H7 (cell line): ENCODE results near the gene ARSI. TPM values are rescaled to one million over a fixed set of nuclear protein-coding genes. Genes with fewer than 3 reads are reported as not detected.

ENCODE experiments used
- DNase-seq: peaks from one replicate; pipeline ENCODE4 v3.0.0; 2012
- H3K27me3 ChIP-seq: 2 replicates; pipeline ENCODE4 v1.6.0; 2011; ENCODE audit warnings: mild to moderate bottlenecking, low read length; ENCODE audit not compliant: control insufficient read depth, insufficient read depth
- H3K36me3 ChIP-seq: replicated peaks from 2 replicates; pipeline ENCODE4 v1.5.1; 2011; ENCODE audit warnings: low read length; ENCODE audit not compliant: control insufficient read depth, insufficient read depth
- H3K4me3 ChIP-seq: 2 replicates; pipeline ENCODE4 v1.5.1; 2011; ENCODE audit warnings: low read depth, mild to moderate bottlenecking, control low read depth, low read length, moderate library complexity; ENCODE audit not compliant: insufficient read depth
- total RNA-seq: library from RNA; depleted of rRNA; stranded (reverse); fragments of >200 nt; shearing (Covaris generic); gene quantifications from 2 replicates; pipeline ENCODE4 v1.2.3, GENCODE V29; 2014

ARSI gene
- total RNA-seq, 1 experiment from 2014 or later: 3.6 TPM

GRCh38 chr5:150338546-150338945, 35.8 kb upstream of the ARSI start:
- Histone ChIP-seq H3K27me3 (no peaks in the 10 kb centered on the region), H3K36me3 (no peaks in the 10 kb centered on the region), H3K4me3 (no peak overlapping the region)
- DNase-seq: no peak

DNA sequence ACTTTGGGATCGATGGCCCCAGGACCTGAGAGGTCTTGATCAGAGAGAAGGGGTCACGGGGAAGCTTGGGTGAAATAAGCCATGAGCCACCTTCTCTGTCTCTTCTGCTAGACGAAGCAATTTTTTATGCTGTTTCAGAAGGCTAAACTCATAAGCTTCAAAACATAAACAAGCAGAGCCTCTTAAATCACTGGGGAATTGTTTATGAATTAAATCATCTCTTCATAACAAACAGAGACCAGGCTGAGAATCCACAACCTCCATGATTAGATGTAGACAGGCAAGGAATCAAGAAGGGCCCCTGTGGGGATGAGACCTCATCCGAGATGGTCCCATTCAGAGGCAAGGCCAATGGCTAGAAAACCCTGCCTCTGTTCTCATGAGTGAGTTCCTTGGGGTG, 33.1 kb upstream of the ARSI start:
- no peaks in the 10 kb centered on the region for H3K27me3 ChIP-seq
- no peak overlapping the region for H3K4me3 ChIP-seq
- DNase-seq: no peak
- H3K36me3 ChIP-seq: no peaks in the 10 kb centered on the region

DNA sequence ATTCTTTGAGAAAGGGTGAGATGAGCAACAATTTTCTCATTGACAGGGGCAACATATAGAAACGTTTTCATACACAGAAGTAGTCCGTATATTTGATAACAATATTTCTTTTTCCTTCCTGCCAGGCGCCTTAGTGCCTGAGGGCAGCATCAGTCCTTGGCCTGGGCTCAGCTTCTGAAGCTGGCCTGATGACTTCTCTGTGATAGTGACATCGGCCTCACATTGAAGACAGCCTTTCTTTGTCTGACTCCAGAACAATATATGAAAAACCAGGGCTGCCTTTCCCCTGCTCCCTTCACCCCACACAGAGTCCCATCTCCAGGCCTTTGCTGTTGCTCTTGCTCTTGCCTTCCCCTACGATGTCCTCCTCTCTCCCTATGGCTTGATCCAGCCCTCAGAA, 30.7 kb upstream of the ARSI start:
- Histone ChIP-seq H3K4me3 (no peak overlapping the region), H3K36me3 (no peaks in the 10 kb centered on the region), H3K27me3 (no peaks in the 10 kb centered on the region)
- no peak for DNase-seq

- Histone ChIP-seq H3K36me3 (no peaks in the 10 kb centered on the region), H3K4me3 (no peak overlapping the region), H3K27me3 (no peaks in the 10 kb centered on the region)
- no peak for DNase-seq
These were observed 27.5 kb upstream of the ARSI start for GRCh38 chr5:150329881-150330876.

- H3K36me3 ChIP-seq: no peaks in the 10 kb centered on the region
- no peak for DNase-seq
- no peak overlapping the region for H3K4me3 ChIP-seq
- no peaks in the 10 kb centered on the region for H3K27me3 ChIP-seq
These were observed 26.3 kb upstream of the ARSI start for GRCh38 chr5:150329038-150329437.

GRCh38 chr5:150328515-150328914, 25.8 kb upstream of the ARSI start:
- DNase-seq: no peak
- no peak overlapping the region for H3K4me3 ChIP-seq
- no peaks in the 10 kb centered on the region for H3K36me3 ChIP-seq
- no peaks in the 10 kb centered on the region for H3K27me3 ChIP-seq

DNA sequence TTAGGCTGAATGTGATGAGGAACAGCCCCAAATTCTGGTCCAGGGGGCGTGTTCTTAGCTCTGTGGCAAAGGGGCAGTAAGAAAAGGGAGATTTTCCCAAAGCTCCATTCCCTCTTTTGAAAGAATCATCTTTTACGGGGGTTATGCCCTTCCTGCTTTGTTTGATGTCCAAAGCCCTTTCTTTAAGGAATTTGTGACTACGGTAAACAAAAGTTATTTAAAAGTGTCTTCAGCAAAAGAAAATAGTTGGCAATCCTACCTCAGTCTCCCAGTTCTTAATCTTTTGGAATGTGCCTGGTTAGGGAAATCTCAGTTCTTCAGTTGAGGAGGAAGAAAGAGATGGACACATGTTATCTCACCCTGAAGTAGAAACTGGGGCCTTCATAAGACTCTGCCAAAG, 24.4 kb upstream of the ARSI start:
- H3K36me3 ChIP-seq: no peaks in the 10 kb centered on the region
- no peak overlapping the region for H3K4me3 ChIP-seq
- no peak for DNase-seq
- H3K27me3 ChIP-seq: no peaks in the 10 kb centered on the region

GRCh38 chr5:150326707-150327106, 24.0 kb upstream of the ARSI start:
- no peak for DNase-seq
- Histone ChIP-seq H3K4me3 (no peak overlapping the region), H3K36me3 (no peaks in the 10 kb centered on the region), H3K27me3 (no peaks in the 10 kb centered on the region)

- no peak for DNase-seq
- Histone ChIP-seq H3K4me3 (no peak overlapping the region), H3K36me3 (no peaks in the 10 kb centered on the region), H3K27me3 (no peaks in the 10 kb centered on the region)
These were observed 22.7 kb upstream of the ARSI start for GRCh38 chr5:150325426-150325825.

DNA sequence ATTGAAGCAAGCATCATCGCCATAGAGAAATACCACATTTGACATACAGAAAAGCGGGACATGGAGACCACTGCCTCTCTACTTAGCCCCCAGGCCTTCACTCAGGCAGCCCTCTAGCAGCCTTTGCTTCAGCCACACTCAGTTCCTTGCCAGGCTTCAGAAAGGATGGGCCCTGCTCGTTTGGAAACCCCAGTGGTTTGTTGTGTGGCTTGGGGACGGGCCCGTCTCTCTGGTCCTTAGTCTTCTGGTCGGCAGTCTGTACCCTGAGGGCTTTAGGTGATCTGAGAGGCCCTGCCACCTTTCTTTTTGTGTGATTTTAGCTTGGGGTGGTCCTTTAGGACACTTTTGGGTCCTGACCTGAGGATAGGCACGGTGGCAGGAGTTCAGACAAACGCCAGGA, 21.1 kb upstream of the ARSI start:
- H3K27me3 ChIP-seq: no peaks in the 10 kb centered on the region

DNA sequence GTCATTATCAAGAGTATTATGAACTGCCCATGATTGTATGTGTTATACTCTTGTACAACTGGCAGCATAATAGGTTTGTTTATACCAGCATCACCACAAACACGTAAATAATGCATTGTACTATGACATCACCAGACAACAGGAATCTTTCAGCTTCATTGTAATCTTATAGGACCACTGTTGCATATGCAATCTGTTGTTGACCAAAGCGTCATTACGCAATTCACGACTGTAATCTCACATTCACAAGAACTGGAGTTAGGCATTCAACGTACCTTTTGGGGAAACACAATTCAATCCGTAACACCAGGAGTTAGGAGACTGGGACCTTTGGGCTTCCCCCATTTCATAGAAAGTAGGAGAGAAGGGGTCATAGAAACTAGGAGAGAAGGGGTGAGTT, 20.4 kb upstream of the ARSI start:
- Histone ChIP-seq H3K36me3 (no peaks in the 10 kb centered on the region), H3K27me3 (no peaks in the 10 kb centered on the region), H3K4me3 (no peak overlapping the region)
- no peak for DNase-seq

More for the DNA sequence above, 21.1 kb upstream of the ARSI start:
- Histone ChIP-seq H3K36me3 (no peaks in the 10 kb centered on the region), H3K4me3 (no peak overlapping the region)
- no peak for DNase-seq

- H3K36me3 ChIP-seq: no peaks in the 10 kb centered on the region
These were observed 19.5 kb upstream of the ARSI start for GRCh38 chr5:150322202-150322601.

GRCh38 chr5:150321784-150322183, 19.1 kb upstream of the ARSI start:
- Histone ChIP-seq H3K27me3 (no peaks in the 10 kb centered on the region), H3K4me3 (no peak overlapping the region), H3K36me3 (no peaks in the 10 kb centered on the region)
- DNase-seq: no peak

More at GRCh38 chr5:150322202-150322601, 19.5 kb upstream of the ARSI start:
- Histone ChIP-seq H3K4me3 (no peak overlapping the region), H3K27me3 (no peaks in the 10 kb centered on the region)
- no peak for DNase-seq

- no peak overlapping the region for H3K4me3 ChIP-seq
- no peaks in the 10 kb centered on the region for H3K27me3 ChIP-seq
- no peak for DNase-seq
- no peaks in the 10 kb centered on the region for H3K36me3 ChIP-seq
These were observed 18.5 kb upstream of the ARSI start for GRCh38 chr5:150321211-150321610.

GRCh38 chr5:150320044-150320613, 17.4 kb upstream of the ARSI start:
- no peak for DNase-seq
- no peak overlapping the region for H3K4me3 ChIP-seq
- H3K27me3 ChIP-seq: no peaks in the 10 kb centered on the region
- no peaks in the 10 kb centered on the region for H3K36me3 ChIP-seq
